Measurements from ENCODE around the gene TMED7.
A peak's percentile ranks its signal among the peaks of the same experiment; 100 is the strongest.

The TMED7 gene

DNA sequence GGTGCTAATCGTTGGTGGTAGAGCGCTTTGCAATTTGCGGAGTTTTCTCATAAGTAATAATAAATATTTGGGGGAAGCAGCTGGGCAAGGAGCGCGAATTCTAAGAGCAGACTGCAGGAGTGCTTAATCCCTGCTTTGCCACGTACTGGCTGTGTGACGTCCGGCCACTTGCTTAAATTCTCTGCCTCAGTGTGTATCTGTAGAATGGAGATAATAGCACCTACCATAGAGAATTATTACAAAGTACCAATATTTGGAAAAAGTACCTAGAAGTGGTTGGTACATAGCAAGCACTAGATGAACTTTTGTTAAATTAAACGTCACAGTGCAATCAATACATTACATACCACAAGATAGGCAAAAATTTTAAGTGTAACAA lies 598 bp upstream of the TMED7 start:
- no peak for DNase-seq

DNA sequence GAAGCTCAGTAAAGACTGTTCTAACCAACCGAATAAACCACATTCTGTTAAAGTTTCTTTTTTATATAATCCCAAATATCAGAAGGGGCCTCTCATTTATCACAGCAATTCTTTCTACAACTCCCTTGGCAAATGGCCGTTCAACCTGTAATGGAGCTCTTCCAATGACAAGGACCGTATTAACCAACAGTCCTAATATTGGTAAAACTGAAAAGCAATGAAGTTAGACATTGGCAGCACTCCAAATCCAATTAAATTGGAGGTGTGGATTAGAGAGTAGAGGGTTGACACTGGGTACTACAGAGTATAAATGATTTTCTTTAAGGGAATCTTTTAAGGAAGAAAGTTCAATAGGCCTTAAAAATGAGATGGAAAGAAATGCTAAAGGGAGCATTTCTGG lies 842 bp downstream of the TMED7 start:
- DNase-seq, result peak; percentile 45

- DNase-seq, result no peak
These were observed 2.2 kb downstream of the TMED7 start for GRCh38 chr5:115623658-115624057.

DNA sequence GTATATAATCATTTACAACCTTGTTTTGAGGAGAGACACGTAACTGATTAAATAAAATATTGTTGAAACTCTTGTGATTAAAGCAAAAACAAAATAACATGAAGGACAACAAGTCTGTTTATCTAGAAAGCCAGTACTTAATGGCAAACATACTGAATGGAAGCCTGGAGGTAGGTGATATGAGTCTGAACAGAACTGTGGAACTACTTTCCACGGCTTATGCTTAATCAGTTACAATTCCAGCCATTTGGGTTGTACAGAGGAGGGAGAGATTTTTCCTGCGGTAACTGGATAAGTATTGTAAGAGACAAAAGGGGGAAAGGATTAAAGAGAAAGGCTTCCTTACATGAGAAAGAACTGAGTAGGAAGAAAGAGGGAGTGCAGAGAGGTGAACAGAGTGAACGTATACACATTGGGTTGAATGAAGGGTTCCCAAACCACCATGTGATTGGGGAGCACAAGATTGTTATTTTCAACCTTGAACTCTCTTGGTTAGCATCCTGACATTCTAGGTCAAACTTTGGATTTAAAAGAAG lies 4.4 kb downstream of the TMED7 start:
- DNase-seq, result no peak

- no peak for DNase-seq
These were observed 8.9 kb downstream of the TMED7 start for GRCh38 chr5:115616892-115617291.

DNA sequence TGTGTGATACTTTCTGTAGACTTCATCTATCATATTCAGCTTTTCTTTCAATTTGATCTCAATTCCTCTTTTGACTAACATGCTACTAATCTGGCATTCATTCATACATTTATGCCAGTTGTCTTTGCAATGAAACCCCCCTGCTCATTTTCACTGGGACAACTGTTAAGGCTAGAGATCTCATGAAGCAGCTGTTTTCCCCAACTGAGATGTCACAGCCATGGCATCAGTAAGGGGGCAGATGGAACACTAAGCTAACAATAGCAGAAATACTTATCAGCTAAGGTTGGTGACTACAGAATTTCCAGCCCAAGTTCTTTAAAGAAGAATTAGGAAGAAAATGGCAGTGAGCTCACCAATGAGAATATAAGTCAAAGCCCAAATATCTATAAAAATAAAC lies 9.4 kb downstream of the TMED7 start:
- DNase-seq, result no peak

- DNase-seq, result no peak
These were observed 14.0 kb downstream of the TMED7 start for GRCh38 chr5:115611873-115612272.

GRCh38 chr5:115607935-115608334 lies 17.9 kb downstream of the TMED7 start:
- DNase-seq, result no peak

DNA sequence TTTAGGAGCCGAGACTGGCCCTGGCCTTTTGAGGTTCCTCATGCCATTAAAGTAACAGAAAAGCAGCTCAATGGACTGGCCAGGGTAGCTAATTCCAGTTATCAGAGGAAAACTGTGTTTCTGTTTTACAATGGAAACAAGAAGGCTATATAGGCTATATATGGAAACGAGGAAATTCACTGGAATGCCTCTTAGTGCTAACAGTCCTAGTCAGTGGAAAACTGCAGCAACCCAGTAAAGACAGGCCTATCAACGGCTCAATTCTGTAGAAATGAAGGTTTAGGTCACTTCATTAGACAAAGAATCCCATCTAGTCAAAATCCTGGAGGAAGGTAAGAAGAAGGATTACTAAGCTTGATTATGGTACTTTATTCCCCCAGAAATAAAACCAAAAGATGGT lies 20.4 kb downstream of the TMED7 start:
- no peak for DNase-seq

DNA sequence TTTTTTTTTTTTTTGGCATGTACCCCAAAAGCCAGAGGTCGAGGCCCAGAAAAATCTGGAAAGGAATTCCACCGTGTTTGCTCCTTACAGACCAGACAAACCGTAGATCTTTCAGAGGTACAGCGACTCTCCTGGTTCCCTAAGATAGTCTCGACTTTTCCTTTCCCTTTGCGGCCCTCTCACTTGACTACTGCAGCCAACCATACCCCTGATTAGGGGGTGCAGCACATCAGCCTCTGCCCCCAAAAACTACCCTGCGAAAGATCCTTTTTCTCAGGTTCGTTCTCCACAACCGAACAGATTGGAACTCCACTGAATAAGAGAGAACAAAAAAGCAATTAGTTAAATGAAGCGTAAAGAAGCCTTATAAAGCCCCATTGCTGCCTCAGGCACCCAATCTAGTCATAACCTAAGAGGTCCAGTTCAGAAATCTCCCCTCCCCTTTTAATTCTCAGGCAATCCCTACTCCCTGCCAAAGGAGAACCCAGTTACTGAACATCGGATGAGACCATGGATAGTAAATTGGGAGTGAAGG lies 23.2 kb downstream of the TMED7 start:
- DNase-seq, result peak; percentile 17

DNA sequence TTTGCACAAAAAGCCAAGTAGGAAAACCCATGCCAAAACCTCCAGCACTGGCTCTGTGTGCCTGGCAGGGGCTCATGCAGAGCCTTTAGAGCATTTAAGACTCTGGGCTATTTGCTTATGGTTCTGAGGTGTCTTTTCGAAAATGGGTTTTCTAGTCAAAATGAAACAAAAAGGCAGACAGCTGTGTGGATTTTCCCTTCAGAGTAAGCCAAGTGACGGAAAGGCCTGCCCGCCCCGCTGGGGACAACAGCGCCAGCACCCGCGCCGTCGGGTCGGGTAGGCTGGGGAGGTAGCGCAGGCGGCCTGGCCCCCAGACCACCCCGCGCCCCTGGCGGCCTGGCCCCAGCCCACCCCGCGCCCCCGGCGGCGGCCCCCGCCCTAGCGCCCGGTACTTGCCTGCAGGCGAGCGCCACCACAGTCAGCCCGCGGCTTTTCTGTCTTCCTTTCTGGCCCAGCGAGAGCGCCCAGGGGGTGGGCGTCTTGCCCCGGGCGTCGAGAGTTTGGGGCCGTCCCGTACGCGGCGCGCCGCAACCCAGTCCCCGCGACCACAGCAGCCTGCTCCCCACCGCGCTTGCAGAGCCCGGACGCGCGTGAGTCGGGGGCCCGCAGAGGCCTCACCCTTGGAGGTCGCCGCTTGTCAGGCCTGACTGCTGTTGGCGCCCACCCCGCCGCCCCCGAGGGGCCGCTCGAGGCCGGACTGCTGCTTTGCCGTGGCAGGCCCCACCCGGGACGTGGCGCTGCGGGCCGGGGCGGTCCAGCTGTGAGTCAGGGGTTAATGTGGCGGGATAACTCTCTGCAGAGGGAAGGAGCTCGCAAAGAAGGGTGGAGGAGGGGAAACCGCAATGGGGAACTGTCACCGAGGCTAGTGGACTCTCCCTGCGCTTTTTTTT lies 23.9 kb downstream of the TMED7 start, which contains the start of gene TICAM2:
TSS of gene TICAM2 (minus strand) at position 779 of the 890 bp plus-strand sequence. CDS start 21,223 bp downstream, outside the sequence.
- DNase-seq, result peak; percentile 11

GRCh38 chr5:115600766-115601165 lies 25.1 kb downstream of the TMED7 start:
- no peak for DNase-seq

DNA sequence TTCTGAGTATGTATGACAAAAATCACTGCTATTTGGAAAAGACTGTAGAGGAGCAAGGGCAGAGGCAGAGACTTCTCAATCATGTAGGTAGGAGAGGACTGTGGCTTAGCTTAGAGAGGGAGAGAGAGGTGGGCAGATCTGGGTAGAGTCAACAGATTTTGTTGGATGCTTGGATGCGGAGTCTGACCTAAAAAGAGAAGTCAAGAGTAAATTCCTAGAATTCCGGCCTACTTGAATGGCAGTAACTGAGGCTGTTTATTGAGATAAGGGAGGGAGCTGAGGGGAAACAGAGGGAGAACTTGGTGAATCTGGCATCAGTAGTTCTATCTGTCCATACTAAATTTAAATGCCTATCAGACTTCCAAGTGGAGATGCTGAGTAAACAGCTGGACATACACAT lies 25.9 kb downstream of the TMED7 start:
- no peak for DNase-seq

DNA sequence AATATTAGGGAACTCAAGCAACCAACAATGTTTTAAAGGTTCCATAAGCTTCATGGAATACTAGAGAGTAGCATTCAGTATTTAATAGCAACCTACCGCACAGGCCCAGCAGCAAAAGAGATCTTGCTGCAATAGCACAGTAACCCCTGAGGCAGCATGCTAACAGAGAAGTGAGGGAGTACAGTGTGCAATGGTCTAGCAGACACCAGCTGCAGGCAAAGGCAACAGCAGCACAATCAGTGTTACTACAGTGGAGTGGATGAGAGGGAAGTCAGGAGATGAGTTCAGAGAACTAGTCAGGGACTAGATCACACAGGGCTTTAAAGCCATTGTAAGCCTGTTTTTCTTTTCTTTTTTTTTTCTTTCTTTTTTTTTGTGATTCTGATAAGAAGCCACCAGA lies 26.3 kb downstream of the TMED7 start:
- no peak for DNase-seq

DNA sequence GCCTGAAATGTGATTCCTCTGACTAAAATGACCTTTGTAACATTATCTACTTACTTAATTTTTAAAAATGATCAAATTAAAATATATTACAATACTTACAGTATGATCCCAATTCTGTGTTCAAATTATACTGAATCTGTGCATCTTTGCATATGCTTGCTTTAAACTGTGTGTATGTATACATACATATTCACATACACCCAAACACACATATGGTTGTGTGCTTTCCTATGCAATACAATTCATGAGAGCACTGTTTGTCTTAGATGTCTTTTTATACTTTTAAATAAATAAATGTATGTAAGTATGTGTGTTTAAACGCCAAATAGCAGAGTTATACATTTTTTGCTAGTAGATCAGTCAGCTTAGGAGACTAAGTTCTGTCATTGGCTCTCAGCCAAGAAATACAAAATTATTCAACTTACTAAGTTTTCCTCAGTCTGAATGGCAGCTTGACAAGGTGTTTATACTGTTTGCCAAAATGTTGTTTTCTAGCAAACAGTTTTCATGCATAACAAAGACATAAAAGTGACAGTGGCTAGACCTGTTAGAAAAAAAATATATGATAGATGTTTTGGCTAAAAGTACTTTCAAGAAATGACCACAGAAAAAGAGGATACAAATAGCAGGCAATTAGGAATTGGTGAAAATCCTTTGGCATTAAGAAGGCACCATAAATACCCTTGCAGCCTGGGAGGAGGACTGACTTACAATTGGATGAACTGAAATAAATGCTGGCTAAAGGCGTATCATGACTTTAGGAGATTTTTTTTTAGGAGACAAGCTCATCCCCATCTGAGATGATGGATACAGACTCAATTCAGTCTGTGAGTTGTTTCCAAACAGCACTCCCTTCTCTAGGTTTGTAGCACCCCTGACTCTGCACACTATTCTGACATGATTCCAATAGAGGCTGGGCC lies 31.4 kb downstream of the TMED7 start:
- no peak for DNase-seq

- no peak for DNase-seq
These were observed 36.8 kb downstream of the TMED7 start for GRCh38 chr5:115589043-115589442.

GRCh38 chr5:115588640-115589039 lies 37.2 kb downstream of the TMED7 start:
- peak; percentile 0 for DNase-seq

GRCh38 chr5:115586525-115587146 lies 39.2 kb downstream of the TMED7 start:
- peak; percentile 30 for DNase-seq

DNA sequence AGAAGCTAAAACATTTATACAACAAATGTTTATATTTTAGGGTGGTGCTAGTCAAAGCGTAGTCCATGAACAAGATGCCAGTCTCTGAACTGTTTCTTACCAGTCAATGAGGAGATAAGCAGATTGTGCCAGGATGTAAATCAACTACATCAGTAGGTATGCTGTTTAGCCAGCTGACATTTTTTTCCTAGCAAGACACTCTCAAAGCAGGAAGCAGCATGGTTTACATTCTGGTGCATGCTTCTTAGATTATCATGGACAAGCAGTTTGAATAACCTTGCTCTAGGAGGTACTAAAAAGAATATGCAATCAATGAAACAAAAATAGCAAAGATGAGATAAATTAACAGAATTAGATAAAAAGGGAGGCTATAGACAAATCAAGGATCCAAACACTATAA lies 40.6 kb downstream of the TMED7 start:
- DNase-seq, result no peak

- DNase-seq, result no peak
These were observed 41.3 kb downstream of the TMED7 start for GRCh38 chr5:115584501-115584900.

DNA sequence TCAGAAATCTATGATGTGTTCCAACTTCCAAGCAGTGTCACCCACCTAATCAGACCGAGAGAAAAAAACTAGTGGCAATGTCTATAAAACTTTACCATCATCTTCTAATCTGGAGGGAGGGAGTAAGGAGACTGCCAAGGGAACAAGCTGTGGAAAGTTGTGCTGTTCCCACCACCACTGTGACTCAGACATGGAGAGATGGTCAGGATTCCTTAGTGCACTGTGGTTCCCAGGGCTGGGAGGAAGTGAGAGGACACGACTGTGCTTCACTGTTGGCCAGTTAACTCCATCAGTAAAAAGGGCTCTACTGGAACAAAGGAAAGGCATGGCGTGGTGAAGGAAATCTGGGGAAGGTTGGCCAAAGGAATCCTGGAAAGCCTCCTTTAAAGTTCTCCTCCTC lies 42.4 kb downstream of the TMED7 start:
- no peak for DNase-seq

GRCh38 chr5:115580941-115581340 lies 44.9 kb downstream of the TMED7 start:
- no peak for DNase-seq

GRCh38 chr5:115579747-115580173 lies 46.1 kb downstream of the TMED7 start:
- no peak for DNase-seq

All from NCI-H1105 treated with DMSO at 0.1 percent for 48 hours (cell line).